GM06990 (cell line): ENCODE results near the gene PLAAT3.

ENCODE experiments used
- DNase-seq: peaks from one replicate; pipeline ENCODE4 v3.0.0-alpha.2; 2011; ENCODE audit not compliant: insufficient read length; ENCODE audit errors: extremely low read depth
- H3K27me3 ChIP-seq: replicated peaks from 2 replicates; pipeline ENCODE4 v1.6.0; 2011; ENCODE audit warnings: low read length; ENCODE audit not compliant: control insufficient read depth, insufficient read depth
- H3K36me3 ChIP-seq: 2 replicates; pipeline ENCODE4 v1.5.1; 2011; ENCODE audit warnings: low read length; ENCODE audit not compliant: control insufficient read depth, insufficient read depth
- H3K4me3 ChIP-seq: replicated peaks from 2 replicates; pipeline ENCODE4 v1.5.1; 2011; ENCODE audit warnings: low read depth, mild to moderate bottlenecking, control low read depth, low read length
- CTCF ChIP-seq: IDR thresholded peaks from 2 replicates; pipeline ENCODE4 v1.5.1; 2011; ENCODE audit warnings: low read length, control low read depth, mild to moderate bottlenecking, inconsistent platforms; ENCODE audit not compliant: insufficient read depth, poor library complexity, severe bottlenecking

Gene PLAAT3

GRCh38 chr11:63614136-63614671 lies at the start of gene PLAAT3:
Gene PLAAT3 (minus strand): TSS chr11:63614433. CDS start chr11:63614014, 419 bp downstream.
- Histone ChIP-seq H3K27me3 (no peaks in the 10 kb centered on the region), H3K36me3 (no peaks in the 10 kb centered on the region), H3K4me3 (peak within 1 kb of the TSS; percentile 74)
- no peak for TF ChIP-seq CTCF
- DNase-seq, result peak; percentile 64

GRCh38 chr11:63663809-63664208 lies 49.6 kb upstream of the PLAAT3 start:
- H3K36me3 ChIP-seq, result no peaks in the 10 kb centered on the region; the same call in 1 of the 2 replicates
- DNase-seq, result no peak
- no peak overlapping the region for H3K4me3 ChIP-seq
- H3K27me3 ChIP-seq, result no peaks in the 10 kb centered on the region
- TF ChIP-seq CTCF, result no peak

- no peak for DNase-seq
- no peak overlapping the region for H3K4me3 ChIP-seq
- H3K27me3 ChIP-seq, result no peaks in the 10 kb centered on the region
- no peak for TF ChIP-seq CTCF
- no peaks in the 10 kb centered on the region for H3K36me3 ChIP-seq
Observed at GRCh38 chr11:63660972-63661371, 46.7 kb upstream of the PLAAT3 start.

- peaks cover 4% of the 10 kb centered on the region for H3K36me3 ChIP-seq
- no peaks in the 10 kb centered on the region for H3K27me3 ChIP-seq
- DNase-seq, result no peak
- no peak overlapping the region for H3K4me3 ChIP-seq
- no peak for TF ChIP-seq CTCF
Observed at GRCh38 chr11:63652671-63653070, 38.4 kb upstream of the PLAAT3 start.

GRCh38 chr11:63643205-63643604 lies 29.0 kb upstream of the PLAAT3 start:
- no peak for TF ChIP-seq CTCF
- no peak for DNase-seq
- no peaks in the 10 kb centered on the region for H3K27me3 ChIP-seq
- H3K4me3 ChIP-seq, result no peak overlapping the region
- H3K36me3 ChIP-seq, result peaks cover 4% of the 10 kb centered on the region

GRCh38 chr11:63641727-63642126 lies 27.5 kb upstream of the PLAAT3 start:
- no peak overlapping the region for H3K4me3 ChIP-seq
- DNase-seq, result no peak
- H3K27me3 ChIP-seq, result no peaks in the 10 kb centered on the region
- peaks cover 4% of the 10 kb centered on the region for H3K36me3 ChIP-seq
- TF ChIP-seq CTCF, result no peak
